Keratinocyte (primary cell): ENCODE results near the gene TEP1. TPM values are rescaled to one million over a fixed set of nuclear protein-coding genes. Genes with fewer than 3 reads are reported as not detected.

ENCODE experiments used
- DNase-seq: peaks from one replicate; pipeline ENCODE4 v3.0.0-alpha.2; 2011; ENCODE audit warnings: low read depth, missing footprints, low spot score
- FAIRE-seq: peaks from 2 replicates; lab custom pipeline; 2011; peaks lifted over from hg19 to GRCh38; lab: Jason Lieb, UNC
- H2AFZ ChIP-seq: 2 replicates; pipeline ENCODE4 v1.6.0; 2012; ENCODE audit warnings: low read length, control low read depth, inconsistent platforms; ENCODE audit not compliant: control insufficient read depth
- H3K27ac ChIP-seq: 2 replicates; pipeline ENCODE4 v1.5.1; 2011; ENCODE audit warnings: low read length; ENCODE audit not compliant: control insufficient read depth, insufficient read depth
- H3K27me3 ChIP-seq: 3 replicates; pipeline ENCODE4 v1.6.0; 2011; ENCODE audit warnings: low read length; ENCODE audit not compliant: control insufficient read depth, insufficient read depth; ENCODE audit errors: extremely low read depth
- H3K36me3 ChIP-seq, 2 experiments: 2 replicates in 1 of 2; 3 replicates in 1 of 2; pipeline ENCODE4 v1.5.1; 2011; ENCODE audit warnings: low read length in 2 of 2, mild to moderate bottlenecking in 1 of 2; ENCODE audit not compliant: control insufficient read depth in 2 of 2, insufficient read depth in 2 of 2; ENCODE audit errors: extremely low read depth in 1 of 2
- H3K4me1 ChIP-seq: 3 replicates; pipeline ENCODE4 v1.5.1; 2011; ENCODE audit warnings: low read length; ENCODE audit not compliant: control insufficient read depth, insufficient read depth; ENCODE audit errors: extremely low read depth
- H3K4me2 ChIP-seq: 3 replicates; pipeline ENCODE4 v1.6.0; 2011; ENCODE audit warnings: low read depth, low read length; ENCODE audit not compliant: control insufficient read depth, insufficient read depth; ENCODE audit errors: extremely low read depth
- H3K4me3 ChIP-seq, 3 experiments: fragments of 200-600 bp in 1 of 3; sonication (generic) in 1 of 3; 2 replicates in 2 of 3; 3 replicates in 1 of 3; pipeline ENCODE4 v1.5.1; 2011 to 2016; ENCODE audit warnings: low read length in 3 of 3, mild to moderate bottlenecking in 3 of 3, control low read depth in 2 of 3, inconsistent platforms in 1 of 3, low read depth in 1 of 3, mixed read lengths in 1 of 3, mixed run types in 1 of 3, moderate library complexity in 1 of 3; ENCODE audit not compliant: control insufficient read depth in 2 of 3, insufficient read depth in 2 of 3; ENCODE audit errors: extremely low read depth in 1 of 3
- H3K79me2 ChIP-seq: 2 replicates; pipeline ENCODE4 v1.6.0; 2012; ENCODE audit warnings: low read length; ENCODE audit not compliant: control insufficient read depth, insufficient read depth
- H3K9ac ChIP-seq: 3 replicates; pipeline ENCODE4 v1.6.0; 2011; ENCODE audit warnings: low read length; ENCODE audit not compliant: control insufficient read depth, insufficient read depth; ENCODE audit errors: extremely low read depth
- H3K9me1 ChIP-seq: 3 replicates; pipeline ENCODE4 v1.6.0; 2011; ENCODE audit warnings: low read length; ENCODE audit not compliant: control insufficient read depth, insufficient read depth; ENCODE audit errors: extremely low read depth
- H3K9me3 ChIP-seq: 2 replicates; pipeline ENCODE4 v1.5.1; 2012; ENCODE audit warnings: low read depth, low read length; ENCODE audit not compliant: control insufficient read depth
- H4K20me1 ChIP-seq: 3 replicates; pipeline ENCODE4 v1.6.0; 2011; ENCODE audit warnings: low read length; ENCODE audit not compliant: control insufficient read depth, insufficient read depth; ENCODE audit errors: extremely low read depth
- CTCF ChIP-seq, 3 experiments: IDR thresholded peaks in 1 of 3; conservative IDR thresholded peaks in 1 of 3; optimal IDR thresholded peaks in 1 of 3; 2 replicates in 2 of 3; 3 replicates in 1 of 3; pipeline versions ENCODE3 to v1.5.1; 2011; ENCODE audit warnings: low read length in 3 of 3, mild to moderate bottlenecking in 3 of 3, moderate library complexity in 2 of 3, control low read depth in 1 of 3, inconsistent platforms in 1 of 3; ENCODE audit not compliant: insufficient read depth in 2 of 3; ENCODE audit errors: extremely low read depth in 1 of 3
- EZH2 ChIP-seq: IDR thresholded peaks from one replicate; pipeline ENCODE4 v1.6.1; 2012; ENCODE audit warnings: inconsistent platforms, mild to moderate bottlenecking, low read length, moderate library complexity
- dilution Hi-C: fragments of 300-500 bp; cut with MboI; formaldehyde crosslinking; loops from one replicate; pipeline ENCODE4 v1.7.0; 2020; ENCODE audit warnings: low sequenced_read_pairs; ENCODE audit not compliant: extremely low pct_ligation_motif_present
- polyA plus RNA-seq, 5 experiments: library from polyadenylated mRNA; depleted of rRNA in 3 of 5; stranded (reverse) in 3 of 5; stranded (forward) in 1 of 5; unstranded in 1 of 5; fragments of >200 nt; gene quantifications; 1 replicate in 1 of 5; 2 replicates in 3 of 5; 3 replicates in 1 of 5; pipeline versions ENCODE4 v1.2.1 to v1.2.3, GENCODE V29; 2011 to 2012; ENCODE audit warnings: missing spikeins in 2 of 5, low read depth in 1 of 5, low replicate concordance in 1 of 5

The TEP1 gene
- polyA plus RNA-seq, 1 donor (not counting 4 experiments of a cell fraction or from before 2014, with no cell fraction given) = 16.6 TPM

GRCh38 chr14:20347747-20348146, 65.6 kb downstream of the TEP1 start:
- H3K4me3 ChIP-seq = no peak overlapping the region
- no peak for DNase-seq
- H4K20me1 ChIP-seq = no peaks in the 10 kb centered on the region
- no peak overlapping the region for H3K9ac ChIP-seq
- H3K36me3 ChIP-seq = peaks cover 3 to 19% of the 10 kb centered on the region in 2 experiments
- H2AFZ ChIP-seq = no peak overlapping the region
- TF ChIP-seq EZH2 = no peak
- TF ChIP-seq CTCF (optimal IDR thresholded peaks at IDR 0.05 in 1 of 3, IDR thresholded peaks at IDR 0.05 in 1 of 3, conservative IDR thresholded peaks at IDR 0.05 in 1 of 3; ENCODE audit: extremely low read depth in 1 of 3, insufficient read depth in 2 of 3, low read length in 3 of 3) = no peak
- no peaks in the 10 kb centered on the region for H3K9me3 ChIP-seq
- H3K4me1 ChIP-seq = peaks cover 4% of the 10 kb centered on the region
- dilution Hi-C loops = no loop called here
- no peaks in the 10 kb centered on the region for H3K27me3 ChIP-seq
- H3K9me1 ChIP-seq = no peaks in the 10 kb centered on the region
- H3K79me2 ChIP-seq = peaks cover 11% of the 10 kb centered on the region
- no peak overlapping the region for H3K27ac ChIP-seq
- FAIRE-seq = no peak
- H3K4me2 ChIP-seq = no peak overlapping the region

GRCh38 chr14:20346713-20347112, 66.6 kb downstream of the TEP1 start:
- H3K4me3 ChIP-seq = no peak overlapping the region
- H3K9ac ChIP-seq = no peak overlapping the region
- DNase-seq = no peak
- H3K9me3 ChIP-seq = no peaks in the 10 kb centered on the region
- no peak overlapping the region for H3K4me2 ChIP-seq
- H3K27ac ChIP-seq = no peak overlapping the region
- no peaks in the 10 kb centered on the region for H3K9me1 ChIP-seq
- peaks cover 4% of the 10 kb centered on the region for H3K4me1 ChIP-seq
- peaks cover 3 to 19% of the 10 kb centered on the region in 2 experiments for H3K36me3 ChIP-seq
- H4K20me1 ChIP-seq = no peaks in the 10 kb centered on the region
- no peak for FAIRE-seq
- H3K79me2 ChIP-seq = peaks cover 11% of the 10 kb centered on the region
- TF ChIP-seq CTCF (optimal IDR thresholded peaks at IDR 0.05 in 1 of 3, IDR thresholded peaks at IDR 0.05 in 1 of 3, conservative IDR thresholded peaks at IDR 0.05 in 1 of 3; ENCODE audit: extremely low read depth in 1 of 3, insufficient read depth in 2 of 3, low read length in 3 of 3) (no peak), EZH2 (no peak)
- H3K27me3 ChIP-seq = no peaks in the 10 kb centered on the region
- no peak overlapping the region for H2AFZ ChIP-seq
- dilution Hi-C loops = no loop called here
